Activated CD4-positive, alpha-beta T cell treated with anti-CD3 and anti-CD28 coated beads, Interleukin-2, amount 50 U/mL, for 16 hours (primary cell): Measurements from ENCODE around the gene TCP11L1.
A peak's percentile ranks its signal among the peaks of the same experiment; 100 is the strongest.
"Not testable (repeated sequence)": the region's sequence is repeated elsewhere in the genome, so short reads cannot be mapped to it uniquely, and the experiment has no call there.

Experiments used
- DNase-seq: peaks from one replicate; pipeline ENCODE4 v3.0.0-alpha.2; 2020

The TCP11L1 gene, protein sequence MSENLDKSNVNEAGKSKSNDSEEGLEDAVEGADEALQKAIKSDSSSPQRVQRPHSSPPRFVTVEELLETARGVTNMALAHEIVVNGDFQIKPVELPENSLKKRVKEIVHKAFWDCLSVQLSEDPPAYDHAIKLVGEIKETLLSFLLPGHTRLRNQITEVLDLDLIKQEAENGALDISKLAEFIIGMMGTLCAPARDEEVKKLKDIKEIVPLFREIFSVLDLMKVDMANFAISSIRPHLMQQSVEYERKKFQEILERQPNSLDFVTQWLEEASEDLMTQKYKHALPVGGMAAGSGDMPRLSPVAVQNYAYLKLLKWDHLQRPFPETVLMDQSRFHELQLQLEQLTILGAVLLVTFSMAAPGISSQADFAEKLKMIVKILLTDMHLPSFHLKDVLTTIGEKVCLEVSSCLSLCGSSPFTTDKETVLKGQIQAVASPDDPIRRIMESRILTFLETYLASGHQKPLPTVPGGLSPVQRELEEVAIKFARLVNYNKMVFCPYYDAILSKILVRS

DNA sequence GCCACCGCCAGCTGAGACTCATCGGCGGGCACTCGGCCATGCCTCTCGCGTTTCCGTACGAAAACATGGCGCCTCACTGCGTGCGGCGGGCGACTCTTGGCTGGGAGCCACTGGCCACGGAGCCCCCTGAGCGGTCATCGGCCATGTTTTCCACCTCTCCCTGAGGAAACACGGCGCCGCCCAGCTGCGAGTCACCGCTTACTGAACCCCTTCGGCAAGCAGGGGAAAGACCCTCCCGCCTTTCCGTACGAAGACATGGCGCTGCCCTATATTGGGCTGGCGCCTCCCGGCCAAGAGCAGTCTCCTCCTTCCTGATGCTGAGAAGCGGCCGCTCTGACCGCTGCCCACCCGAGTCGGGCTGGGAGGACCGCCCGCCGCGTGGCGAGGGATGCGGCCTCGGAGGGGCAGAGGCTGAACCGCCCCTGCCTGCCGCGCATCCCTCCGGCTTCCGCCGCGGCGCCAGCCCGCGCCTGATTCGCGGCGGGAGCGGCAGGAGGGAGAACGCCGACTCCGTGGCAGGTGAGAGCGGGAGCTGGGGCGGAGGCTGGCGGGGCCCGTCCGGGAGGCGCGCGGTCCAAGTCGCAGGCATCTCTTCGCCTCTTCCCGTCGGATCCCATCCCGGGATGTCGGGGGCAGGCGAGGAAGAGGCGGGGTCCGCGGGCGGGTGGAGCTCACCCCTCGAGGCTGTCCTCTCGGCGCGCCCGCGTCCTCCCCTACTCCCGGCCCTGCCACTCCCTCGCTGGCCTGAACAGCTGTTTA is at the start of gene TCP11L1:
TCP11L1 (plus strand) TSS at position 299 of the 759 bp plus-strand sequence. CDS start 4,202 bp downstream, outside the sequence.
- peak; percentile 86 for DNase-seq

DNA sequence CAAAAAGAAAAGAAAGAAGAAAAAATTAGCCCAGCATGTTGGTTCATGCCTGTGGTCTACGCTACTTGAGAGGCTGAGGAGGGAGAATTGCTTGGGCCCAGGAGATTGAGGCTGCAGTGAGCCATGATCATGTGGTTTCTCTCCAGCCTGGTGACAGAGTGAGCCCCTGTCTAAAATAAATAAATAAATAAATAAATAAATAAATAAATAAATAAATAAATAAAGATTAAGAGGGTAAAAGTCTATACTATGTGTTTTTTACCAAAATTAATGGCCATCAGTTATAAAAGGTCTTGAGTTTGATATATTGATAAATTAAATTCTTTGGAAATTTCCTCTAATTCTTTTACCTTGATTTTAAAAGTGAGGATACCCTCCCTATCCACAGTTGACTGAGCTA is 48.9 kb upstream of the TCP11L1 start:
- DNase-seq, result no peak

DNA sequence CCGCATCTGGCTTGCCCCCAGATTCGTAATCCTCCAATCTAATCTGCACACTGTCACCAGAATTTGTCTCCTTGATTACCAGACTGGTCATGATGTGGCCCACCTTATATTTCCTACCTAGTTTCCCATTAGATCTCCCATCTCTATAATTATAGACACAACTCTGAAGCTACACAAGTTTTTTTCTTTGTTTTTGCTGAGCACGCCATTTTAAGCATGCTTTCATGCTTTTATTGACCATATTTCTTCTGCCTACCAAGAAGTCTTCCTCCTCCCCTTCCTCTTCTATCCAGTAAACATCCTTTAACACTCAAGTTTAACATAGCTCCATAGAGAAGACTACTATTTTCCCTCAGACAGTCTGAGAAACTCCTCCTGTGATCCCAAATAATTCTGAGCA is 47.9 kb upstream of the TCP11L1 start:
- DNase-seq, result no peak

DNA sequence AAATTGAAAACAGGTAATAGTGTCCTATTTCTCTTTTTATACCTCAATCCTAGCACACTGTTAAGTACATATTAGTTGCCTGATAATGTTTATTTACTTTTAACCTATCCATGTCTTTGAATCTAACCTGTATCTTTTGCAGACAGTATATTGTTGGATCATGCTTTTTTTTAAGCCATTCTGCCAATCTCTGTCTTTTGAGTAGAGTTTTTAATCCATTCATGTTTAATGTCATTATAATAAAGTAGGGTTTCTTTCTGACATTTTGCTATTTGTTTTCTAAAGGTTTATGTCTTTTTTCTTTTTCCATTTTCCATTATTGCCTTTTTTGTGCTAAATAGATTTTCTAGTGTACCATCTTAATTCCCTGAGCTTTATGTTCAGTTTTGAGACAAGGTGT is 47.5 kb upstream of the TCP11L1 start:
- no peak for DNase-seq

DNA sequence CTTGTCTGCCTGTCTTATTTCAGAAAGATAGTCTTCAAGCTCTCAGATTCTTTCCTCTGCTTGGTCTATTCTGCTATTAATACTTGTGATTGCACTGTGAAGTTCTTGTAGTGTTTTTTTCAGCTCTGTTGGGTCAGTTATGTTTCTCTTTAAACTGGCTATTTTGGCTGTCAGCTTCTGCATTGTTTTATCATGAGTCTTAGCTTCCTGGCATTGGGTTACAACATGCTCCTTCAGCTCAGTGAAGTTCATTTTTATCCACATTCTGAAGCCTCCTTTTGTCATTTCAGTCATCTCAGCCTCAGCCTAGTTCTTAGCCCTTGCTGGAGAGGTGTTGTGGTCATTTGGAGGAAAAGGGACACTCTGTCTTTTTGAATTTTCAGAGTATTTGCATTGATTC is 39.2 kb upstream of the TCP11L1 start:
- no peak for DNase-seq

DNA sequence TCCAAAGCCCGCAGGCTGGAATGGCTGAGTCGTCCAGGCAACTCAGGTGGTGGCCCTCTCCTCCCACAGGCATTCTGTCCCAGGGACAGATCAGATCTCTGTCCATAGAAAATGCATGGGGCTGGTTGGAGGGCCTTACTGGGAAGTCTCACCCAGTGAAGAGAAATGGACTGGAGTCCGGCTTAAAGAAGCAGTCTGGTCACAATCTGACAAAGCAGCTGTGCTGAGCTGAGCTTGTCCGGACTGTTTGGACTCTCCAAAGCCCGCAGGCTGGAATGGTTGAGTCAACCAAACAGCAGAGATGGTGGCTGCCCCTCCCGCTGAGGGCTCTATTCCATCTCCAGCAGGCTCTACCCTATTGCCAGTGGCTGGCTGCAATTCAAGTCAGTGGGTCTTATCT is 38.1 kb upstream of the TCP11L1 start:
- no peak for DNase-seq

DNA sequence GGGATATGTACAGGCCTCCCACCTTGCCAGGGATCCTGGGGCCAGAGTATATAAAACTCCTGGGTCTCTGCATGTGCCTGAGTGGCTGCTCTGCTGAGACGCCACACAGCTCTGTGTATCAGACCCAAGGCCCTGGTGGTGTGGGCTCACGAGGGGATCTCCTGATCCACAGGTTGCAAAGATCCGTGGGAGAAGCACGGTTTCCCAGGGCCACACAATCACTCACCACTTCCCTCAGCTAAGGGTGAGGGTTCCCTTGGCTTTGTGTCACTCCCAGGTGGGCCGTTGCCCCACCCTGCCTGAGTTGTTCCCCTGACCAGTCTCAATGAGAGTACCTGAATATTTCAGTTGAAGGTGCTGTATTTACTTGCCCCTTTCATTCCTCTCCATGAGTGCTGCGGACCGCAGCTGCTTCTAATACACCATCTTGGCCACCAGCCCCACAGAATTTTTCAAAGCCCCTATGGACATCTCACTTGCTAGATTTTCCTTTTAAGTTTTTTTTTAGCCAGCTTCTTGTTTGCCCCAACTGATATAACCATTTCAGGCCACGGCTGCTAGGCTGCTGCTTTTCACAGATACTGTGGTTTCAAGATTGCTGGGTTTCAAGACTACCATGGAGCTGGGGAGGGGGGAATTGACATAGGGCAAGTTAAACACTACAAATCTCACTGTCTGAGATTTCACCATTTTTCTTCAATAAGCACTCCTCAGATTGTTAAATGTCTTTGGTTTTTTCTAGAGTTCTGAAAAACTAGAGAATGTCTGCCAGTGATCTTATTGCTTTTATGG is 37.4 kb upstream of the TCP11L1 start:
- DNase-seq, result no peak

DNA sequence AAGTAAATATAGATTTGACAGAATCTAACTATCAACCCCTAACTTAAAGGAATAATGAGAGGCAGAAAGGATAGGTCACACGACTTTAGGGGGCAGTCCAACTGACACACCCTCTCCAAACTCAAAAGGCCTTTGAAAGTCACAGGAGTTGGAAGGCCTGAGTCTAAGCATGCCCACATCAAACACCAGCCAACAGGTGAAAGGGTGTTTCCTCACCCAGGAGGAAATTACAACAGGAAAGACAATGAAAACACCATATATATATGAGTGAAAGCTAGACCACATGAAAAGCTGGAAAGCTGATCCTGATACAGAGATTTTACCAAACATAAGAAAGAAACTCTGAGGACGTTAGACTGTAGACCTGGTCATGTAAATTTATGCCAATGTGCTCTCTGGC is 34.2 kb upstream of the TCP11L1 start:
- DNase-seq, result peak; percentile 34

DNA sequence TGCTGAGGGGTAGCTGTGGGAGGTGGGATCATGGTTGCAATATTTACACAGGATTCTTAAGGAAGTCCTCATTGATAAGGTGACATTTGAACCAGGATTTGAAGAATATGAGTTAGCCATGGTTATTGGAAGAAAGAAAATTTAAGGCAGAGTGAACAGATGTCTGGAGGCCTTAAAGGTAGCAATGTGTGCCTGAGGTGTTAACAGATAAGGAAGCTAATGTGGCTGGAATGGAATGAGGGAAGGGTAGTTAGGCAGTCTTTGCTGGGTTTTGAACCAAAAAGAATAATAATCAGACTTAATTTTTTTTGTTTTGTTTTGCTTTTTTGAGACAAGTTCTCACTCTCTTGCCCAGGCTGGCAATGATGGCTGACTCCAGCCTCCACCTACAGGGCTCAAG is 33.4 kb upstream of the TCP11L1 start:
- DNase-seq, result no peak

DNA sequence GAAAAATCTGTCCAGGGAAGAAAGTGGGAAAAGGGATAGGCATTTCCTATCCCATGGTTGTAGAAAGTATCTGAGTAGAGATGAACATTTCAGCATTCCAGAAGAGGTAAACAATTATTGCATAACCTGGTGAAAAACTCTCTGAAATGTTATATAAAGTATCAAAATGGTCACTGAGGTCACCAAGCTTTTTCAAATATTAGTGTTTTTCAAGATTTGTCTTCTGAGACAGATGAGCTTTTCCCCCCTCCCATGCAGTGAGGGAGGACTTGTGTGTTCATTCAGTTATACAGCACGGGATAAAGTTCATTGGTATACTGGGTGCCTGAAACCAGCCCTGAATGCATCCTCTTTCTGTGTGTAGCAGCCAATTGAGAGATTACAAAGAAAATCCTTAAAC is 25.6 kb upstream of the TCP11L1 start:
- DNase-seq, result no peak

DNA sequence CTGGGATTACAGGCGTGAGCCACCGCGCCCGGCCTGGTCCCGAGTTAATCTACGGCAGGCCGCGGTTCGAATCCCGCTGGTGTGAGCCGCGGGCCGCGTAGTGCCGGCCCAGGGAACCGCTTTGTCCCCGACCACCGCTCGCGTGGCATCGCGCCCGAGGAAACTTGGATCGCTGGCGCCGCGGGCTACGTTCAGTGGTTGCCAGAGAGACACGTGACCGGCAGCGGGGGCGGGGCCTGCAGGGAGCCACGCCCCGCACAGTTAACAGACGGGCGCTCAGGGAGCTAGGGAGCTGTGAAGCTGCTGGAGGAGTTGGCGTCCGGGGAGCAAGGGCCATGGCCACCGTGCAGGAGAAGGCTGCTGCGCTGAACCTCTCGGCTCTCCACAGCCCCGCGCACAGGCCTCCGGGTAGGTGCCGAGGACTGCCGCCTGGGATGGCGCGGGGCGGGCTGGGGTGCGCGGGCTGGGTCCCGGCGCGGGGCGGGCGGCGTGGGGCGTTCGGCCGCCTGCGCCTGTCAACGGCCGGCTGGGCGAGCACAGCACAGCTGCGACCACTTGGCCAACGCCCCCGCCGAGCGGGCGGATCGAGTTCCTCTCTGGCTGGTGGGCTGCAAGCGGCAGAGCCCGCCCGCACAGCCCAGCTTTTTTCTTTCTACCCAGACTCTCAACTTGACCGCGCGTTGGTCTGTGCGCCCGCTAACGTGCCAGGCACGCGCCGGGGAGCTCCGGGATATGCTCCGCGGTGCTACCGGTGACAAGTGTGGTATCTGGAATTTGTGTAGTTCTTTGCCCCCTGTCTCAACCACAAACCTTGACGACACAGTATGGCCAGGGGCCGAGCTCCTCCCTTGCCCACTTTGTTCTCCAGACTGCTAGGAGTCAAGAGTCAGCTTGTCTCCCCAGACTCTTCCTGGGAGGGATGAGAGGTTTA is 23.5 kb upstream of the TCP11L1 start, which contains the start of gene DEPDC7:
DEPDC7 (plus strand) TSS at position 258 of the 931 bp plus-strand sequence; CDS start at position 336, 78 bp downstream.
- DNase-seq, result peak; percentile 68

DNA sequence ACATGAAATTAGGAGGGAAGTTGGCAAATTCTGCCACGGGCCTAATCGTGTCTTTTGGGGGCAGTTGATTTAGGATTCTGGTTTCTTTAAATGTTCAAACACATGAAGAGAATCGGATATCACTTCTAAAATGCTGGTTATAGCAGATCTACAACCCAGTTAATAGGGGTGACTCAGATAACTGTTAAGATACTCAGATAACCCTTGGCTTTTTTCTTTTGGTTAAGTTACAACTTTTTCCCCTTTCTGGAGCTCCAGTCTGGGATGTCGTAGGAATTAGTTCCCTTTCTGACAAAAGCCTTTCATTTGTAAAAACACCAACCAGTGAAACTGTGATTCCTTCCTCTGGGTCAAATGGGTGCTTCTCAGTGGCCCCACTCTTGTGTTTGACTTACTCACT is 22.7 kb upstream of the TCP11L1 start:
- no peak for DNase-seq

DNA sequence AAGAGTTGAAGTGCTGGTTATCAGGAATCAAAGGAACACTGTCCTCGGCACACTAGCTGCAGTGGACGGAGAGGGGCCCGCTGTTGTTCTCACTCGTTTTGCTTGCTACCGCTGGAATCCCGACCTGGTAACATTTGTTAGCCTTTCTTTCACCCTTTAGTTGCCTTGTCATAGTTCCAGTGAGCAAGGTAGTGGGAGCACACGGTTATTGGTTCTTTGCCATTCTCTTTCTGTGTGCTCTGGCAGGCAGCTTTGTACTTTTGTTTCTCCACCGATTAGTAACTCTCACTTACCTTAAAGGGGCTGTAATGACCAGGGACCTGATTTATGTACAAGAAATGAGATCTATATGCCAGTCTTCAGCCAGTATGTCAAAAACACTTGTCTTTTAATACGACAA is 21.9 kb upstream of the TCP11L1 start:
- DNase-seq, result no peak

DNA sequence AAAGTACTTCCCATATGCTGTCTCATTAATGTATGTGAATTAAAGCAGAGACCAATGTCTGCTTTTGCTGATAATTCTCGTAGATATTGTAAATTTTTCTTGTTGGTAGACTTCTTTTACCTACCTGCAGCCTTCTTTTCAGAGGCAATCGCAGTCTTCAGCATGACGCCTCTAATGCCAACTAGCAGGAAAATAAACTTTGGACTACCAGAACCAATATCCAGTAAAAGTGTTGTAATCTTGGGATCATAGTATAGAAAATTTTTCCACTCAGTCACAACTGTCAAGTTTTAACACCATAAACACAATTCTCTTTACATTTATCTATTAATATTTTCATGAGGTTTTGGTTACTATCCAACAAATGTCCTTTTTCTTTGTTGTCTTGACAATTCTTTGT is 21.4 kb upstream of the TCP11L1 start:
- no peak for DNase-seq

DNA sequence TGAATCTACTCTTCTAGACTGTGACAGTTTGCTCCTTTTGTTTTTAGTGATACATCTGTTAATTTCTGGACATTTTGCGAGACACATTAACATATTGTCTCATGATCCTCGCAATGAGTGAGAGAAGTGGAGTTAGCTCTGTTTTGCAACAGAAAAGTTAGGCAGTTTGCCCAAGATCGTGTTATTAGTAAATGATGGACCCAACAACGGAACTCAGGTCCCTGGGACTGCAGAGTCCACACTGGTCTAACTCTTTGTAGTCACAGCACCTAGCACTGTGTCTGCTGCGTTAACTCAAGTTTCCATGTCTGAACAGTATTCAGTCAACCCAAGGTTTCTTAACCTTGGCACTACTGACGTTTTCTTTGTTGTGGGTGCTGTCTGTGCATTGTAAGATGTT is 20.5 kb upstream of the TCP11L1 start:
- no peak for DNase-seq

DNA sequence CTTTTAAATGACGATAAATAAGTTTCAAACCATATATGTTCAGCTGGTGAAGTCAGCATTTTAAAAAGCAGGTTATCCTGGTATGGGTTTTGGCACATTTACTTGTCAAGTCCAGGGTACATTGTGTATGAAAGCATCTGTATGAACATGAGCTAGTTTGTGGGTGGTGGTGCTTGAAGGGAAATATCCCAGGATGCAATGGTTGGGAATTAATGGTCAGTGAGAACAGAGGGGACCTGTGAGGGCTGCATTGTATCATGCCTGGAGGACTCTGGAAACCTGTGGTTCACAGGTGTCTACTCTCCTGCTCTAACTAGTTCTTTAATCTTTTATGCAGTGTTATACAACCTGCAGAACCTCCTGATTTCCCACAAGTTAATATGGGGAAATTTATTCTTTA is 17.9 kb upstream of the TCP11L1 start:
- no peak for DNase-seq

DNA sequence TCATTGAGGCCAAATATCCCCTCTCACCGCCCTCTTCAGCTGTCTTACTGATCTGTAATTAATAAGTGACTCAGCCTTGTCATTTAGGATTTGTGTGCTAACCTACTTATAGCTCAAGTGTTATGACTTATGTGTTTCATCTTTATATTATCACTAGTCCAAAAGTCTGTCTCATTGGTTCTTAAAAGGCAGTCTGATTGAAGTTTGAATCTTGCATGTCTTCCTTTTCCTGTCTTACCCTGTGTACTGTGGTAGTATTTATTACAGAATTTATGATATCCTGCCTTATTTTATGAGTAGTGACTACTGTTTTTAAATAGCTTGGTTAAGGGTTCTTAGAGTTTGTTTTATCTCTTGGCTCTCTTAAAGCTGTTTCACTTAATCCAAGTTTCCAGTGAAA is 17.4 kb upstream of the TCP11L1 start:
- DNase-seq, result no peak

DNA sequence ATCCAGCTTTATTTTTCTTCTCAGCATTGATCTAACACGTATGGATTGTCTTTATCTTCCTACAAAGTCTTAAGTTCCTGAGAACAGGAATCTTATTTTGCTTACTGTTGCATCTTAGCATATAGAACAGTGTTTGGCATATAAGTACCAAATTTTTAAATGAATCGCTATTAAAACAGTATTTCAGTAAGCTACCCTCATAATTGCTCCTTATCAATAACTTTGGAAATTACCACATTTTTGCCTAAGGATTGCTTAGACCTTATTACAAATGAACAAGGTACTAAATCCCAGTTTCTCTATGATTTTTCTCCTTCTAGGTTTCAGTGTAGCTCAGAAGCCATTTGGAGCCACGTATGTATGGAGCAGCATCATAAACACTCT is 14.0 kb upstream of the TCP11L1 start:
- no peak for DNase-seq

DNA sequence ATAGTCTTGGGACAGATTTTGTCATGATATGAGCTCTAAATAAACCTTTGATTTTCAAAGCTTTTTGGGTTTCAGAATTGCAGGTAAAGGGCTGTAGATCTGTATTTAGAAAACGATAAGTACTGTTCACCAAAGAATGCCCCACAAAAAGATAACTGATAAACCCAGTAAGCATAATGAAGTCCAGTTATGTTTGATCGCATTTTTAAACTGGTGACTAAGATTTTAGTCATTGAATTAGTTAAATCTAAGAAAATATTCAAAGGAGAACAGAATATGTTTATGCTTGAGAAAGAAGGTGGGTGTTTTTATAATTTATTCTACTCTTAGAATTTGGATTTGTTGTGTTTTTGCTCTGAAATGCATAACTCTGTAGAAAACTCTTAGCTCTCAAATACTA is 12.1 kb upstream of the TCP11L1 start:
- DNase-seq, result no peak

DNA sequence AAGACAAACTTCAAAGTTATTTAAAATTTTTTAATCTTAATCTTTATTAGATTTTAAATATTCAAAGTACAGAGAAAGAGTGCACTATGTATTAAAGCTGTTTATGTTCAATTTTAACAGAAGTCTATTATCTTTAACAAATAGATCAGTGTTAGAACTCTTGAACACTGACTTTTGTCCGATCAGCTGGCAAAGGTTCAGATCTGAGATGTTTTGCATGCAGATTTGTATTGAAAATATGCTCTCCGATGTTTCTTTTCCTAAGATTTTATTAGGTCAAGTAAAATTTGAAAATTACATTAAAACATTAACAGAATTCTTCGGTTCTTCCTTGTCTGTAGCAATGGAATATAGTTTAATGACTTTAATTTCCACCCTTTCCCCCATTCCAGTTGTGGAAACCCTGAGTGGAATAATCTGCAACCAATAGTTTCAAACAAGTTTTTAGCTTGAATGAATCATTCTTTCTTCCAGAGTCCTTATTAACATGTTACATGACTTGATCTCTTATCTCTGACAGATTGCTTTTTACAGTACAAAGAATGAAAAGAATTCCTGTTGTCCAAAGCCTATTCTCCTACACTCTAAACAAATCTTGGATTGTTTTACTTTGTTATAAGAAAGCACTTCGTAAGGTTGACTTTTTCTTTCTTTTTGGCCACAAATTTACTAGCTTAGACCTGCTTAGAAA is 11.4 kb upstream of the TCP11L1 start:
- DNase-seq, result no peak

DNA sequence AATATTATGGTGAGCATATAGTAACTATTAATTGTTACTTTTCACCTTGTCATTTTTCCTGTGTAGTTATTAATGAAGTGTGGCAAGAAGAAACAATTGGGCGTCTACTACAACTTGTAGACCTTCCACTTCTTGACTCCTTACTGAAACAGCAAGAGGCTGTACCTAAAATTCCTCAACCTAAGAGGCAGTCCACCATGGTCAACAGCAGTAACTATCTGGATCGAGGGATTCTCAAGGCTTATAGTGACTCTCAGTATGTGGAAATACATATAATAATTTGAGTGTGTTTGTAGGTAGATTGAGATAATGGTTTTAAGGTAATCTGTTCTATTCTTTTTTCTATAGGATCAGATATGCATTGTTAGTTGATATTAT is 10.8 kb upstream of the TCP11L1 start:
- DNase-seq, result no peak

DNA sequence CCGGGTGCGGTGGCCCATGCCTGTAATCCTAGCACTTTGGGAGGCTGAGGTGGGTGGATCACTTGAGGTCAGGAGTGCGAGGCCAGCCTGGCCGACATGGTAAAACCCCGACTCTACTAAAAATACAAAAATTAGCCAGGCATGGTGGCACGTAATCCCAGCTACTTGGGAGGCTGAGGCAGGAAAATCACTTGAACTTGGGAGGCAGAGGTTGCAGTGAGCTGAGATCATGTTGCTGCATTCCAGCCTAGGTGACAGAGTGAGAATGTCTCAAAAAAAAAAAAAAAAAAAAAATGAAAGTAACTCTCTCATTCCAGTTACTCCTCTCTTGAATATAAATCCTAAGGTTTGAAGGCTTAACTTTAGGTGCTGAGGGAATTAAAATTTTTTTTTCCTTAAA is 10.2 kb upstream of the TCP11L1 start:
- DNase-seq, result not testable (repeated sequence)
